ENCODE results near the gene RDH8.

RDH8 gene

GRCh38 chr19:10013316-10013715 is at the start of gene RDH8:
Gene RDH8 (plus strand): TSS chr19:10013483. CDS start chr19:10013498, 15 bp downstream.
- DNase-seq: no peak

GRCh38 chr19:9966024-9966423 is 47.3 kb upstream of the RDH8 start:
- no peak for DNase-seq

GRCh38 chr19:9966448-9966847 is 46.8 kb upstream of the RDH8 start:
- no peak for DNase-seq

- DNase-seq: no peak
Measured at GRCh38 chr19:9967326-9967725, 46.0 kb upstream of the RDH8 start.

GRCh38 chr19:9968820-9969687 is 44.2 kb upstream of the RDH8 start:
- DNase-seq: no peak

GRCh38 chr19:9969688-9969975 is 43.7 kb upstream of the RDH8 start:
- no peak for DNase-seq

GRCh38 chr19:9970481-9970880 is 42.8 kb upstream of the RDH8 start:
- no peak for DNase-seq

GRCh38 chr19:9971166-9971897 is 42.0 kb upstream of the RDH8 start:
- no peak for DNase-seq

GRCh38 chr19:9972103-9972502 is 41.2 kb upstream of the RDH8 start:
- no peak for DNase-seq

GRCh38 chr19:9981406-9982260 is 31.6 kb upstream of the RDH8 start:
- no peak for DNase-seq

GRCh38 chr19:9986787-9987281 is 26.4 kb upstream of the RDH8 start:
- no peak for DNase-seq

GRCh38 chr19:9989504-9989903 is 23.8 kb upstream of the RDH8 start:
- DNase-seq: no peak

- DNase-seq: no peak
Measured at GRCh38 chr19:9991425-9992191, 21.7 kb upstream of the RDH8 start.

- DNase-seq: no peak
Measured at GRCh38 chr19:9995084-9995483, 18.2 kb upstream of the RDH8 start.

- no peak for DNase-seq
Measured at GRCh38 chr19:9995999-9996398, 17.3 kb upstream of the RDH8 start.

- no peak for DNase-seq
Measured at GRCh38 chr19:9996541-9996940, 16.7 kb upstream of the RDH8 start.

- peak; percentile 20 to 54 for DNase-seq
Measured at GRCh38 chr19:10000171-10000826, 13.0 kb upstream of the RDH8 start.

- DNase-seq: no peak
Measured at GRCh38 chr19:10001899-10002298, 11.4 kb upstream of the RDH8 start.

GRCh38 chr19:10003271-10003670 is 10.0 kb upstream of the RDH8 start:
- no peak for DNase-seq

GRCh38 chr19:10004617-10005016 is 8.7 kb upstream of the RDH8 start:
- no peak for DNase-seq

GRCh38 chr19:10005632-10006334 is 7.5 kb upstream of the RDH8 start:
- DNase-seq: no peak
